ENCODE measurements around the gene CAMK1D. TPM values are rescaled to one million over a fixed set of nuclear protein-coding genes. Genes with fewer than 3 reads are reported as not detected.
A peak's percentile ranks its signal among the peaks of the same experiment; 100 is the strongest.

The CAMK1D gene
- total and polyA plus RNA-seq, 2 of the 4 experiments (the other 2 are of a cell fraction), result 5.0 to 5.3 TPM

DNA sequence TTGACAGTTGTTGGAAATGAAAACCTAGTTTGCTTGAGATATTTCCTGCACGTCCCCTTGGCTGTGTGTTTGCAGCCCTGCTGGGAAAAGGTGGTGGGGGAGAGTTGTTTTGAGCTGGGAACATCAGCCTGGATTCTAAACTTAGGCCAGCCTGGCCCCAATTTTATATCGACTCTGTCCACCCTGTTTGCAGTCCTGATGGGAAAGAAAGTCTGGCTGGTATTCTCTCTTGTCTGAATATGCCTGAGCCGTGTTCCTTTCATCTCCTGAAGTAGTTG, 473.5 kb downstream of the CAMK1D start:
- H3K14ac ChIP-seq (replicated peaks; ENCODE audit: low read depth, low read length), result no peak overlapping the region
- no peak overlapping the region for H3K9ac ChIP-seq (ENCODE audit: low read depth, low read length)
- no peak overlapping the region for H4K91ac ChIP-seq (ENCODE audit: insufficient read depth, low read depth, low read length)
- H2AK9ac ChIP-seq (replicated peaks; ENCODE audit: low read depth, low read length, poor library complexity), result no peak overlapping the region
- DNase-seq (no peak), ATAC-seq (ENCODE audit: low read depth) (no peak)
- no peak overlapping the region for H3K23ac ChIP-seq (ENCODE audit: low read depth, low read length)
- H3K79me1 ChIP-seq (ENCODE audit: low read depth in 1 of 2, low read length in 2 of 2), result no peaks in the 10 kb centered on the region
- no peak overlapping the region for H2BK20ac ChIP-seq (ENCODE audit: low read depth, low read length)
- H4K5ac ChIP-seq (ENCODE audit: low read depth, low read length), result no peak overlapping the region
- no peaks in the 10 kb centered on the region; the same call in 1 of the 2 replicates for H3K27me3 ChIP-seq (ENCODE audit: control insufficient read depth, insufficient read depth, low read length)
- CTCF ChIA-PET, result interaction anchor here (0.6 kb wide), 1 partner anchor 22 kb away, joined by 3 read pairs; no protein-coding TSS in a partner anchor
- no peak overlapping the region for H2AFZ ChIP-seq (replicated peaks; ENCODE audit: low read length, poor library complexity)
- POLR2A ChIA-PET (ENCODE audit: unreplicated experiment), result interaction anchor here (0.7 kb wide), 1 partner anchor 76 kb away, joined by 3 read pairs; no protein-coding TSS in a partner anchor
- no CpG with 5 or more reads among the region's 3 CpGs for WGBS, 2 experiments (ENCODE audit: extremely low coverage in 2 of 2, insufficient read length in 1 of 2)
- H3K36me3 ChIP-seq (ENCODE audit: control insufficient read depth, insufficient read depth, low read length), result no peaks in the 10 kb centered on the region
- no peak overlapping the region for H2BK5ac ChIP-seq (ENCODE audit: low read depth, low read length, poor library complexity, severe bottlenecking)
- no peaks in the 10 kb centered on the region for H4K20me1 ChIP-seq (ENCODE audit: insufficient read depth, low read length)
- no peak overlapping the region for H3K27ac ChIP-seq (ENCODE audit: insufficient read depth, low read length)
- no peak overlapping the region; the same call in 1 of the 2 replicates for H3K4ac ChIP-seq (ENCODE audit: low read depth, low read length)
- intact Hi-C loops (cut with micrococcal nuclease) (no loop called here), in situ Hi-C loops (cut with MboI; ENCODE audit: low sequenced_read_pairs) (no loop called here), dilution Hi-C loops (cut with HindIII; ENCODE audit: low sequenced_read_pairs, unreplicated experiment) (no loop called here)
- no peak overlapping the region for H2BK15ac ChIP-seq (ENCODE audit: low read depth, low read length)
- H3K9me3 ChIP-seq (ENCODE audit: control insufficient read depth, insufficient read depth, low read length), result no peaks in the 10 kb centered on the region
- H2AK5ac ChIP-seq (ENCODE audit: low read depth, low read length), result 0 out of 2 replicates have a peak overlapping the region, but pooled peaks have one; percentile 3
- no peak overlapping the region; the same call in 1 of the 2 replicates for H3K18ac ChIP-seq (ENCODE audit: low read depth, low read length)
- no TSS peak for BruUV-seq (replicated peaks)
- H3K4me3 ChIP-seq (ENCODE audit: insufficient read depth, low read depth, low read length), result no peak overlapping the region
- no peak for TF ChIP-seq RAD21 (IDR thresholded peaks at IDR 0.05; ENCODE audit: low read length)
- TF ChIP-seq, protein P1, sequence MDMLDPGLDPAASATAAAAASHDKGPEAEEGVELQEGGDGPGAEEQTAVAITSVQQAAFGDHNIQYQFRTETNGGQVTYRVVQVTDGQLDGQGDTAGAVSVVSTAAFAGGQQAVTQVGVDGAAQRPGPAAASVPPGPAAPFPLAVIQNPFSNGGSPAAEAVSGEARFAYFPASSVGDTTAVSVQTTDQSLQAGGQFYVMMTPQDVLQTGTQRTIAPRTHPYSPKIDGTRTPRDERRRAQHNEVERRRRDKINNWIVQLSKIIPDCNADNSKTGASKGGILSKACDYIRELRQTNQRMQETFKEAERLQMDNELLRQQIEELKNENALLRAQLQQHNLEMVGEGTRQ (IDR thresholded peaks at IDR 0.05; ENCODE audit: low read depth, low read length), result no peak
- TF ChIP-seq, protein P2, sequence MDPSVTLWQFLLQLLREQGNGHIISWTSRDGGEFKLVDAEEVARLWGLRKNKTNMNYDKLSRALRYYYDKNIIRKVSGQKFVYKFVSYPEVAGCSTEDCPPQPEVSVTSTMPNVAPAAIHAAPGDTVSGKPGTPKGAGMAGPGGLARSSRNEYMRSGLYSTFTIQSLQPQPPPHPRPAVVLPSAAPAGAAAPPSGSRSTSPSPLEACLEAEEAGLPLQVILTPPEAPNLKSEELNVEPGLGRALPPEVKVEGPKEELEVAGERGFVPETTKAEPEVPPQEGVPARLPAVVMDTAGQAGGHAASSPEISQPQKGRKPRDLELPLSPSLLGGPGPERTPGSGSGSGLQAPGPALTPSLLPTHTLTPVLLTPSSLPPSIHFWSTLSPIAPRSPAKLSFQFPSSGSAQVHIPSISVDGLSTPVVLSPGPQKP (IDR thresholded peaks at IDR 0.05; ENCODE audit: borderline replicate concordance, low read depth, low read length), result no peak
- TF ChIP-seq FOS (IDR thresholded peaks at IDR 0.05; ENCODE audit: low read depth, low read length), result no peak
- TF ChIP-seq RFX5 (IDR thresholded peaks at IDR 0.05; ENCODE audit: low read depth, low read length), result no peak
- TF ChIP-seq BHLHE40 (IDR thresholded peaks at IDR 0.05; ENCODE audit: low read depth, low read length), result no peak
- no peak for TF ChIP-seq CEBPB (IDR thresholded peaks at IDR 0.05; ENCODE audit: low read depth, low read length)
- no peak for TF ChIP-seq MXI1 (IDR thresholded peaks at IDR 0.05; ENCODE audit: borderline replicate concordance, low read depth, low read length)
- H3K4me1 ChIP-seq (ENCODE audit: control insufficient read depth, insufficient read depth, low read length), result peaks cover 8% of the 10 kb centered on the region; the same call in 1 of the 2 replicates
- no peak overlapping the region for H3K56ac ChIP-seq (ENCODE audit: extremely low read depth, insufficient read depth, low read length)
- no peak overlapping the region for H3K4me2 ChIP-seq (ENCODE audit: low read depth, low read length)
- no peak overlapping the region for H4K8ac ChIP-seq (ENCODE audit: low read depth in 2 of 2, low read length in 2 of 2)
- no peaks in the 10 kb centered on the region for H3K9me1 ChIP-seq (ENCODE audit: insufficient read depth, low read length)
- H2BK120ac ChIP-seq (ENCODE audit: low read depth, low read length), result 0 out of 2 replicates have a peak overlapping the region, but pooled peaks have one; percentile 54

Measured in IMR-90 (cell line).